HFFc6 (cell line): ENCODE results near the gene RGS13. TPM values are rescaled to one million over a fixed set of nuclear protein-coding genes. Genes with fewer than 3 reads are reported as not detected.

Source experiments
- DNase-seq: peaks from one replicate; pipeline ENCODE4 v3.0.0-alpha.2; 2018
- H3K27ac Mint-ChIP-seq: 2 replicates; pipeline ENCODE4 v1.8.0; 2020; ENCODE audit warnings: mild to moderate bottlenecking, mixed read lengths
- H3K27me3 Mint-ChIP-seq: 2 replicates; pipeline ENCODE4 v1.8.0; 2021; ENCODE audit warnings: mild to moderate bottlenecking, moderate library complexity, mixed read lengths; ENCODE audit not compliant: insufficient read depth
- H3K36me3 Mint-ChIP-seq: 2 replicates; pipeline ENCODE4 v1.8.0; 2021; ENCODE audit warnings: low read depth, mixed read lengths
- H3K4me1 Mint-ChIP-seq: 2 replicates; pipeline ENCODE4 v1.8.0; 2020; ENCODE audit warnings: low read depth, mixed read lengths
- H3K4me3 Mint-ChIP-seq: 2 replicates; pipeline ENCODE4 v1.8.0; 2020; ENCODE audit warnings: mild to moderate bottlenecking, moderate library complexity, mixed read lengths
- H3K9me3 Mint-ChIP-seq: 2 replicates; pipeline ENCODE4 v1.8.0; 2020; ENCODE audit warnings: mild to moderate bottlenecking, mixed read lengths
- long read RNA-seq: library from polyadenylated mRNA; unstranded; transcript quantifications from one replicate; pipeline ENCODE4 v2.0.0, GENCODE V29; 2019
- total RNA-seq, 6 experiments: library from RNA; stranded (reverse); fragmentation: NEBNext Ultra II Directional; extraction: Animal tissue kit (Norgen Biotek cat#: 25700); gene quantifications; 2 replicates in 1 of 6; 3 replicates in 5 of 6; pipeline ENCODE4 v1.2.3, GENCODE V29; 2021
- TF ChIP-seq, protein P1 (sequence below): fragments of 200-600 bp; sonication (generic); IDR thresholded peaks from 2 replicates; pipeline ENCODE4 v1.5.0; 2021; ENCODE audit warnings: antibody characterized with exemption, mild to moderate bottlenecking

RGS13 gene
- not detected for total RNA-seq
- long read RNA-seq: 0 reads

DNA sequence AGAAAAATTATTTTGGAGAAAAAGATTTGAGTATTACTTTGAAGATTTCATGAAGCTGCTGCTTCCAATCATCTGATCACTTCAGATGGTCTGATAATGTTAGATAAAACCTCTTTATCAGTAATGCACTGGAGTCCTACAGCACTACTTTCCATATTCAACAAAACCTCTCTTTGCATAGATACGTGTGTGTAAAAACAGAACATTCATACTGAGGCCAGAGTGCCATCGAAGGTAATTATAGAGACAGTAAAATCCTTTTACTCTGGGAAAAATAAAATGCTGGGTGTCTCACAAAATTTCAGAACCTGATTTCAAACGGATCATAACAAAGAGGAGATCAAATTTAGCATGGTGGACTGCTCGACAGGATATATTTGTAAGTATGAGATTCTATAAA lies at the start of gene RGS13:
RGS13 (plus strand) TSS at position 209 of the 400 bp plus-strand sequence. CDS start 8,188 bp downstream, outside the sequence.
- no peak within 1 kb of the TSS for H3K4me3 Mint-ChIP-seq
- H3K4me1 Mint-ChIP-seq: no peaks in the 10 kb centered on the region; the same call in 1 of the 2 replicates
- DNase-seq: no peak
- TF ChIP-seq, protein P1, sequence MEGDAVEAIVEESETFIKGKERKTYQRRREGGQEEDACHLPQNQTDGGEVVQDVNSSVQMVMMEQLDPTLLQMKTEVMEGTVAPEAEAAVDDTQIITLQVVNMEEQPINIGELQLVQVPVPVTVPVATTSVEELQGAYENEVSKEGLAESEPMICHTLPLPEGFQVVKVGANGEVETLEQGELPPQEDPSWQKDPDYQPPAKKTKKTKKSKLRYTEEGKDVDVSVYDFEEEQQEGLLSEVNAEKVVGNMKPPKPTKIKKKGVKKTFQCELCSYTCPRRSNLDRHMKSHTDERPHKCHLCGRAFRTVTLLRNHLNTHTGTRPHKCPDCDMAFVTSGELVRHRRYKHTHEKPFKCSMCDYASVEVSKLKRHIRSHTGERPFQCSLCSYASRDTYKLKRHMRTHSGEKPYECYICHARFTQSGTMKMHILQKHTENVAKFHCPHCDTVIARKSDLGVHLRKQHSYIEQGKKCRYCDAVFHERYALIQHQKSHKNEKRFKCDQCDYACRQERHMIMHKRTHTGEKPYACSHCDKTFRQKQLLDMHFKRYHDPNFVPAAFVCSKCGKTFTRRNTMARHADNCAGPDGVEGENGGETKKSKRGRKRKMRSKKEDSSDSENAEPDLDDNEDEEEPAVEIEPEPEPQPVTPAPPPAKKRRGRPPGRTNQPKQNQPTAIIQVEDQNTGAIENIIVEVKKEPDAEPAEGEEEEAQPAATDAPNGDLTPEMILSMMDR: no peak
- no peaks in the 10 kb centered on the region; the same call in 1 of the 2 replicates for H3K27me3 Mint-ChIP-seq
- H3K36me3 Mint-ChIP-seq: no peaks in the 10 kb centered on the region
- no peaks in the 10 kb centered on the region for H3K9me3 Mint-ChIP-seq
- H3K27ac Mint-ChIP-seq: no peak within 1 kb of the TSS

- no peaks in the 10 kb centered on the region for H3K9me3 Mint-ChIP-seq
- no peaks in the 10 kb centered on the region for H3K36me3 Mint-ChIP-seq
- DNase-seq: no peak
- H3K4me3 Mint-ChIP-seq: no peak overlapping the region
- H3K27ac Mint-ChIP-seq: no peak overlapping the region
- no peaks in the 10 kb centered on the region for H3K27me3 Mint-ChIP-seq
- TF ChIP-seq, protein P1: no peak
- H3K4me1 Mint-ChIP-seq: peaks cover 43% of the 10 kb centered on the region
Observed at GRCh38 chr1:192587386-192588266, 48.3 kb upstream of the RGS13 start.

DNA sequence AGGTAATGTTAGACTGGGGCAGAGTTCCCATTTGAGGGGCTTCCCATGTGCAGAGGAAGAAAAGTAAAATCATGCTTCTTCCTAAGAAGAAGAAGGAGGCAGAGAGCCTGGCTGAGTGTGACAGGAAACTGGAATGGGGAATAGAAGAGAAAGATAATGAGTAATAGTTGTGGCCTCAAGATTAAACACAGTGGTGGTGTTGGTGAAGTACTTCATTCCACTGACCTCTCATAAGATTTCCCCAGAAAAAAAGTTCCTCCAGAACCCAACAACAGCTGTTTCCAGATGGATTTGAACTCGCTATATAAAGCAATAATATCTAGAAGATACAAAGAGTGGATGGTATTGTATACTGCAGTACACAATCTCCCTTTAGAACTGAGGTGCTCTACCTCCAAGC lies 47.4 kb upstream of the RGS13 start:
- Mint-ChIP-seq H3K4me3 (no peak overlapping the region), H3K27me3 (no peaks in the 10 kb centered on the region), H3K9me3 (no peaks in the 10 kb centered on the region), H3K36me3 (no peaks in the 10 kb centered on the region), H3K4me1 (peaks cover 52% of the 10 kb centered on the region), H3K27ac (peak overlapping the region; percentile 38; the same call in 1 of the 2 replicates)
- TF ChIP-seq, protein P1: no peak
- peak; percentile 19 for DNase-seq

GRCh38 chr1:192589813-192590212 lies 46.1 kb upstream of the RGS13 start:
- Mint-ChIP-seq H3K36me3 (no peaks in the 10 kb centered on the region), H3K4me3 (peak overlapping the region; percentile 37), H3K27me3 (no peaks in the 10 kb centered on the region), H3K4me1 (peaks cover 50% of the 10 kb centered on the region), H3K9me3 (no peaks in the 10 kb centered on the region), H3K27ac (peak overlapping the region; percentile 43; the same call in 1 of the 2 replicates)
- TF ChIP-seq, protein P1: no peak
- DNase-seq: peak; percentile 28

- H3K4me1 Mint-ChIP-seq: peaks cover 47% of the 10 kb centered on the region
- H3K27ac Mint-ChIP-seq: no peak overlapping the region
- H3K4me3 Mint-ChIP-seq: no peak overlapping the region
- H3K36me3 Mint-ChIP-seq: no peaks in the 10 kb centered on the region
- H3K9me3 Mint-ChIP-seq: no peaks in the 10 kb centered on the region
- H3K27me3 Mint-ChIP-seq: no peaks in the 10 kb centered on the region
- no peak for DNase-seq
- TF ChIP-seq, protein P1: no peak
Observed at GRCh38 chr1:192592517-192592916, 43.4 kb upstream of the RGS13 start.
